ENCODE data around the gene VSNL1. TPM values are rescaled to one million over a fixed set of nuclear protein-coding genes. Genes with fewer than 3 reads are reported as not detected.
A peak's percentile ranks its signal among the peaks of the same experiment; 100 is the strongest.

The VSNL1 gene
- total and polyA plus RNA-seq, 2 donors (not counting 1 experiment from before 2014, with no cell fraction given): 1.2 to 3.9 TPM

- Histone ChIP-seq H3K4me3 (replicated peaks in 1 of 4; ENCODE audit: control extremely low read depth in 1 of 4, insufficient read depth in 1 of 4, low read depth in 3 of 4, low read length in 4 of 4) (no peak overlapping the region), H3K9ac (ENCODE audit: insufficient read depth, low read length) (no peak overlapping the region)
- peak; percentile 10 to 79 for DNase-seq (ENCODE audit: low read depth in 2 of 2)
These were observed 42.7 kb downstream of the VSNL1 start for GRCh38 chr2:17583166-17583565.

GRCh38 chr2:17583646-17584045, 43.1 kb downstream of the VSNL1 start:
- TF ChIP-seq EZH2 (IDR thresholded peaks at IDR 0.05; ENCODE audit: low read length, missing control alignments): no peak
- TF ChIP-seq CTCF (conservative IDR thresholded peaks at IDR 0.05 in 1 of 2, IDR thresholded peaks at IDR 0.05 in 1 of 2; ENCODE audit: low read depth in 1 of 2, low read length in 2 of 2): no peak
- Histone ChIP-seq H3K27ac (ENCODE audit: insufficient read depth, low read length) (no peak overlapping the region), H3K36me3 (ENCODE audit: control insufficient read depth, insufficient read depth, low read length) (no peaks in the 10 kb centered on the region), H3K4me2 (ENCODE audit: extremely low read depth, insufficient read depth, low read length) (no peak overlapping the region), H3K4me1 (ENCODE audit: control insufficient read depth, extremely low read depth, insufficient read depth, low read length) (peaks cover 2% of the 10 kb centered on the region), H3K27me3 (ENCODE audit: control insufficient read depth, insufficient read depth, low read length) (no peaks in the 10 kb centered on the region), H3K9me3 (ENCODE audit: control insufficient read depth, insufficient read depth, low read depth, low read length) (no peaks in the 10 kb centered on the region), H4K20me1 (ENCODE audit: control insufficient read depth, extremely low read depth, insufficient read depth, low read length) (no peaks in the 10 kb centered on the region), H3K79me2 (ENCODE audit: control insufficient read depth, insufficient read depth, low read length) (no peaks in the 10 kb centered on the region), H3K4me3 (replicated peaks in 1 of 4; ENCODE audit: control extremely low read depth in 1 of 4, insufficient read depth in 1 of 4, low read depth in 3 of 4, low read length in 4 of 4) (no peak overlapping the region), H3K9ac (ENCODE audit: insufficient read depth, low read length) (no peak overlapping the region), H2AFZ (ENCODE audit: low read length) (no peak overlapping the region)
- DNase-seq (ENCODE audit: low read depth in 2 of 2): peak; percentile 12 to 16

More at GRCh38 chr2:17583166-17583565, 42.7 kb downstream of the VSNL1 start:
- no peaks in the 10 kb centered on the region for H3K36me3 ChIP-seq (ENCODE audit: control insufficient read depth, insufficient read depth, low read length)
- no peak overlapping the region for H2AFZ ChIP-seq (ENCODE audit: low read length)
- no peak overlapping the region for H3K27ac ChIP-seq (ENCODE audit: insufficient read depth, low read length)
- no peak for TF ChIP-seq EZH2 (IDR thresholded peaks at IDR 0.05; ENCODE audit: low read length, missing control alignments)
- no peak for TF ChIP-seq CTCF (conservative IDR thresholded peaks at IDR 0.05 in 1 of 2, IDR thresholded peaks at IDR 0.05 in 1 of 2; ENCODE audit: low read depth in 1 of 2, low read length in 2 of 2)
- no peaks in the 10 kb centered on the region for H3K27me3 ChIP-seq (ENCODE audit: control insufficient read depth, insufficient read depth, low read length)
- H3K4me2 ChIP-seq (ENCODE audit: extremely low read depth, insufficient read depth, low read length): no peak overlapping the region
- H3K9me3 ChIP-seq (ENCODE audit: control insufficient read depth, insufficient read depth, low read depth, low read length): no peaks in the 10 kb centered on the region
- H3K4me1 ChIP-seq (ENCODE audit: control insufficient read depth, extremely low read depth, insufficient read depth, low read length): peaks cover under 1% of the 10 kb centered on the region
- no peaks in the 10 kb centered on the region for H4K20me1 ChIP-seq (ENCODE audit: control insufficient read depth, extremely low read depth, insufficient read depth, low read length)
- no peaks in the 10 kb centered on the region for H3K79me2 ChIP-seq (ENCODE audit: control insufficient read depth, insufficient read depth, low read length)

- Histone ChIP-seq H3K36me3 (ENCODE audit: control insufficient read depth, insufficient read depth, low read length) (no peaks in the 10 kb centered on the region), H3K9ac (ENCODE audit: insufficient read depth, low read length) (no peak overlapping the region), H4K20me1 (ENCODE audit: control insufficient read depth, extremely low read depth, insufficient read depth, low read length) (no peaks in the 10 kb centered on the region), H2AFZ (ENCODE audit: low read length) (no peak overlapping the region), H3K4me1 (ENCODE audit: control insufficient read depth, extremely low read depth, insufficient read depth, low read length) (peaks cover 2% of the 10 kb centered on the region), H3K79me2 (ENCODE audit: control insufficient read depth, insufficient read depth, low read length) (no peaks in the 10 kb centered on the region), H3K27ac (ENCODE audit: insufficient read depth, low read length) (no peak overlapping the region), H3K9me3 (ENCODE audit: control insufficient read depth, insufficient read depth, low read depth, low read length) (no peaks in the 10 kb centered on the region), H3K4me3 (replicated peaks in 1 of 4; ENCODE audit: control extremely low read depth in 1 of 4, insufficient read depth in 1 of 4, low read depth in 3 of 4, low read length in 4 of 4) (no peak overlapping the region), H3K4me2 (ENCODE audit: extremely low read depth, insufficient read depth, low read length) (no peak overlapping the region), H3K27me3 (ENCODE audit: control insufficient read depth, insufficient read depth, low read length) (no peaks in the 10 kb centered on the region)
- no peak for DNase-seq (ENCODE audit: low read depth in 2 of 2)
- TF ChIP-seq EZH2 (IDR thresholded peaks at IDR 0.05; ENCODE audit: low read length, missing control alignments) (no peak), CTCF (conservative IDR thresholded peaks at IDR 0.05 in 1 of 2, IDR thresholded peaks at IDR 0.05 in 1 of 2; ENCODE audit: low read depth in 1 of 2, low read length in 2 of 2) (no peak)
These were observed 44.2 kb downstream of the VSNL1 start for GRCh38 chr2:17584689-17585088.

All from fibroblast of lung (primary cell).